Measurements from ENCODE around the gene SLC9A7.

DNA sequence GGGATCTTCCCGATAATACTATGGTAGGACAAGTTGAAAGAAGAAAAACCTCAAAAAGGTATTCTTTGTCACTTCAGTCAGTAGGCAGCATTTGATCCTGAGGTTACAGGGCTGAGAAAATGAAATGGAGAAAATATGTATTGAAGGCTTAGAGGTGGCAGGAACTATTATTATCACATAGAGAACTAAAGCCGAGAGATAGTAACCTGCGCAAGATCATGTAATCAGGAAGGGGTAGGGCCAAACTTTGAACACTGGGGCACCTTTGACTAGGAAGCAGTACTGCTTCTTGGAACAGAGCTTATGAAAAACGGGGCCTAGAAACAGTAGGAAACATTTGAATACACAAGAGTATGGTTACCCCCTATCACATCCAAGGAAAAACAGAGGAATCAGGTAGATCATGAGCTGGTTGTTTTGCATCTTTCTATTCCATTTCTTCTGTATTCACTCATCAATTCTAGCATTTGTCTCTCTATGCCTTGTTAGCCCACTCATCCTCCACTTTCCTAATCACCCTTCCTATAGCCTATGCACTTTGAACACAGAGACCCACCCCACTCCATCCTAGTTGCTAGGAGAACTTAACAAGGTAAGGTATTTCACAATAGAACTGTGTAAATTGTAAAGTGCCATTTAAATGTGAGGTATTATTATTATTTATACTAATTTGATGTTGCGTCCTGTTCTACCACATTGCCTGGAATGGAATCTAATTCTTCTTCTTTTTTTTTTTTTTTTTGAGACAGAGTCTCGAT is 34.6 kb upstream of the SLC9A7 start:
- TF ChIP-seq, protein P1, sequence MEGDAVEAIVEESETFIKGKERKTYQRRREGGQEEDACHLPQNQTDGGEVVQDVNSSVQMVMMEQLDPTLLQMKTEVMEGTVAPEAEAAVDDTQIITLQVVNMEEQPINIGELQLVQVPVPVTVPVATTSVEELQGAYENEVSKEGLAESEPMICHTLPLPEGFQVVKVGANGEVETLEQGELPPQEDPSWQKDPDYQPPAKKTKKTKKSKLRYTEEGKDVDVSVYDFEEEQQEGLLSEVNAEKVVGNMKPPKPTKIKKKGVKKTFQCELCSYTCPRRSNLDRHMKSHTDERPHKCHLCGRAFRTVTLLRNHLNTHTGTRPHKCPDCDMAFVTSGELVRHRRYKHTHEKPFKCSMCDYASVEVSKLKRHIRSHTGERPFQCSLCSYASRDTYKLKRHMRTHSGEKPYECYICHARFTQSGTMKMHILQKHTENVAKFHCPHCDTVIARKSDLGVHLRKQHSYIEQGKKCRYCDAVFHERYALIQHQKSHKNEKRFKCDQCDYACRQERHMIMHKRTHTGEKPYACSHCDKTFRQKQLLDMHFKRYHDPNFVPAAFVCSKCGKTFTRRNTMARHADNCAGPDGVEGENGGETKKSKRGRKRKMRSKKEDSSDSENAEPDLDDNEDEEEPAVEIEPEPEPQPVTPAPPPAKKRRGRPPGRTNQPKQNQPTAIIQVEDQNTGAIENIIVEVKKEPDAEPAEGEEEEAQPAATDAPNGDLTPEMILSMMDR (IDR thresholded peaks at IDR 0.05; ENCODE audit: low read depth, low read length), result no peak
- TF ChIP-seq POLR2A (IDR thresholded peaks at IDR 0.05; ENCODE audit: extremely low read depth, insufficient read length), result no peak
- TF ChIP-seq, protein P2, sequence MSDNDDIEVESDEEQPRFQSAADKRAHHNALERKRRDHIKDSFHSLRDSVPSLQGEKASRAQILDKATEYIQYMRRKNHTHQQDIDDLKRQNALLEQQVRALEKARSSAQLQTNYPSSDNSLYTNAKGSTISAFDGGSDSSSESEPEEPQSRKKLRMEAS (IDR thresholded peaks at IDR 0.05; ENCODE audit: low read depth, low read length), result no peak

Measured in NB4 (cell line).